Measurements from ENCODE around the gene TAF4.

DNA sequence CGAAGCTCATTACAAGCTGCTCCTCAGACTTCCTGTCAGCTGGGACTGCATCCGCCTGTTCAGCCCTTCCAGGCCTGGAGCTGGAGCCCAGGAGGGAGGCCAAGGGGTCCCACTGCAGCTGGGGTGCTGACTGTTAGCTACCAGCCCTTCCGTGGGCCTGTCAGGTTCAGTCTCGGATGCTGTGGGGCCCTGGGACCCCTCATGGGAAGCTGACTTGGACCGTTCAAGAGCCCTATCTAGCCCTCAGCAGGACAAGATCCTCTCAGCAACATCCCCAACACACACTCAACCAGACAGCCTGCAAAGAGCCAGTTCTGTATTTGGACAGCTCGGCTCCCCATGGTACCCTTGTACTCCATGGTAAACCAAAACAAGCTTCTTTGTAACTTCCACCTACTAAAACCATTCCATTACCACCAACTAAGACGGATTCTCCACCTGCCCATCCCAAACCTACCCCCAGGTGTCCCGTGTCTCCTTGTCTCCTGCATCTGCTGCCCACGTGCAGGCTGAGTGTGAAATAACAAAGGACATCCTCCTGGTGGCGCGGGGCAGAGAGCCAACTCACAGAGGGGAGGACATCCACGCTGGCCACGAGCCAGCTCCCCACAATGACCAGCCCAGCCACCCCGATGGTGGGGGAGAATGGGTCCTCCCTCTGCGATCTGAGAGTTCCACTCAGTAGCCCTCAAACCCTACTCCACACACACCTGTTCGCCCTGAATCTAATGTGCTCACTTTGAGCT lies 111.2 kb downstream of the TAF4 start:
- TF ChIP-seq, protein P1, sequence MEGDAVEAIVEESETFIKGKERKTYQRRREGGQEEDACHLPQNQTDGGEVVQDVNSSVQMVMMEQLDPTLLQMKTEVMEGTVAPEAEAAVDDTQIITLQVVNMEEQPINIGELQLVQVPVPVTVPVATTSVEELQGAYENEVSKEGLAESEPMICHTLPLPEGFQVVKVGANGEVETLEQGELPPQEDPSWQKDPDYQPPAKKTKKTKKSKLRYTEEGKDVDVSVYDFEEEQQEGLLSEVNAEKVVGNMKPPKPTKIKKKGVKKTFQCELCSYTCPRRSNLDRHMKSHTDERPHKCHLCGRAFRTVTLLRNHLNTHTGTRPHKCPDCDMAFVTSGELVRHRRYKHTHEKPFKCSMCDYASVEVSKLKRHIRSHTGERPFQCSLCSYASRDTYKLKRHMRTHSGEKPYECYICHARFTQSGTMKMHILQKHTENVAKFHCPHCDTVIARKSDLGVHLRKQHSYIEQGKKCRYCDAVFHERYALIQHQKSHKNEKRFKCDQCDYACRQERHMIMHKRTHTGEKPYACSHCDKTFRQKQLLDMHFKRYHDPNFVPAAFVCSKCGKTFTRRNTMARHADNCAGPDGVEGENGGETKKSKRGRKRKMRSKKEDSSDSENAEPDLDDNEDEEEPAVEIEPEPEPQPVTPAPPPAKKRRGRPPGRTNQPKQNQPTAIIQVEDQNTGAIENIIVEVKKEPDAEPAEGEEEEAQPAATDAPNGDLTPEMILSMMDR (IDR thresholded peaks at IDR 0.05; ENCODE audit: insufficient read depth, low read length, poor library complexity, severe bottlenecking) = no peak
- TF ChIP-seq EZH2phosphoT487 (conservative IDR thresholded peaks at IDR 0.05; ENCODE audit: low read length) = no peak
